K562 (cell line): Measurements from ENCODE around the gene STK32C. TPM values are rescaled to one million over a fixed set of nuclear protein-coding genes. Genes with fewer than 3 reads are reported as not detected.
A peak's percentile ranks its signal among the peaks of the same experiment; 100 is the strongest.

Source experiments
- ATAC-seq: fragments of 200-7000 bp; cut with Tn5 transposase; 3 replicates; pipeline ENCODE4 v1.9.1; 2020; ENCODE audit warnings: moderate library complexity
- BruUV-seq: library from RNA; stranded (reverse); fragments of 400-500 nt; replicated peaks from 2 replicates; lab custom pipeline; 2021; lab: Mats Ljungman, UMichigan
- CTCF ChIA-PET: fragments of 300-600 bp; formaldehyde crosslinking; extraction: SDS; loops from one replicate; lab custom pipeline; 2021; ENCODE audit warnings: low intra/inter-chr PET ratio; lab: Yijun Ruan, JAX
- POLR2A ChIA-PET: fragments of 300-600, 350-650 bp; sonication (Branson Sonifier 250); formaldehyde crosslinking; extraction: SDS; loops from one replicate; lab custom pipeline; 2021; ENCODE audit warnings: antibody characterized with exemption, inconsistent platforms; lab: Yijun Ruan, JAX
- DNase-seq, 4 experiments: peaks; one replicate each; pipeline versions ENCODE4 v3.0.0 to v3.0.0-alpha.2; 2011 to 2018; ENCODE audit warnings: low spot score in 3 of 4, mixed read lengths in 3 of 4; ENCODE audit errors: extremely low read depth in 1 of 4
- FAIRE-seq: peaks from 2 replicates; lab custom pipeline; 2011; peaks lifted over from hg19 to GRCh38; lab: Jason Lieb, UNC
- H2AFZ ChIP-seq: 2 replicates; pipeline ENCODE4 v1.6.0; 2011; ENCODE audit warnings: low read depth, low read length, control low read depth, inconsistent platforms
- H3K27ac ChIP-seq: fragments of 200-600 bp; 3 replicates; pipeline ENCODE4 v1.8.0; 2011; ENCODE audit warnings: low read depth, mild to moderate bottlenecking, control low read depth, inconsistent platforms, low read length, moderate library complexity, mixed read lengths; ENCODE audit errors: extremely low read depth
- H3K27me3 ChIP-seq, 2 experiments: fragments of 300-600 bp in 1 of 2; 2 replicates in 1 of 2; 3 replicates in 1 of 2; pipeline versions ENCODE4 v1.6.0 to v1.8.0; 2011; ENCODE audit warnings: inconsistent platforms in 2 of 2, low read length in 2 of 2, mild to moderate bottlenecking in 1 of 2, mixed read lengths in 1 of 2, moderate library complexity in 1 of 2; ENCODE audit not compliant: control insufficient read depth in 2 of 2, insufficient read depth in 2 of 2
- H3K36me3 ChIP-seq: fragments of 300-600 bp; 3 replicates; pipeline ENCODE4 v1.8.0; 2011; ENCODE audit warnings: mild to moderate bottlenecking, low read length, inconsistent platforms; ENCODE audit not compliant: control insufficient read depth, insufficient read depth
- H3K4me1 ChIP-seq, 2 experiments: fragments of 200-600 bp in 1 of 2; replicated peaks in 1 of 2; 2 replicates in 1 of 2; 3 replicates in 1 of 2; pipeline versions ENCODE4 v1.5.1 to v1.8.0; 2011; ENCODE audit warnings: inconsistent platforms in 2 of 2, low read length in 2 of 2, mild to moderate bottlenecking in 1 of 2, mixed read lengths in 1 of 2, moderate library complexity in 1 of 2; ENCODE audit not compliant: control insufficient read depth in 2 of 2, insufficient read depth in 2 of 2
- H3K4me2 ChIP-seq: 2 replicates; pipeline ENCODE4 v1.6.1; 2011; ENCODE audit warnings: low read length, control low read depth, inconsistent platforms, mixed read lengths; ENCODE audit not compliant: insufficient read depth
- H3K4me3 ChIP-seq: fragments of 200-600 bp; sonication (generic), shearing (Covaris generic); 2 replicates; pipeline ENCODE4 v1.5.1; 2016; ENCODE audit warnings: control low read depth, inconsistent platforms
- H3K79me2 ChIP-seq: fragments of 200-600 bp; 3 replicates; pipeline ENCODE4 v1.8.0; 2011; ENCODE audit warnings: low read length, inconsistent platforms; ENCODE audit not compliant: control insufficient read depth, insufficient read depth
- H3K9ac ChIP-seq, 2 experiments: 2 replicates each; pipeline versions ENCODE4 v1.6.0 to v1.6.1; 2011; ENCODE audit warnings: low read depth in 2 of 2, low read length in 2 of 2, control low read depth in 1 of 2, inconsistent platforms in 1 of 2, mild to moderate bottlenecking in 1 of 2, mixed read lengths in 1 of 2; ENCODE audit not compliant: insufficient read depth in 1 of 2
- H3K9me1 ChIP-seq: one replicate; pipeline ENCODE4 v1.6.0; 2011; ENCODE audit warnings: inconsistent platforms, mild to moderate bottlenecking, low read length, moderate library complexity; ENCODE audit not compliant: control insufficient read depth, insufficient read depth
- H3K9me3 ChIP-seq: replicated peaks from 2 replicates; pipeline ENCODE4 v1.5.1; 2011; ENCODE audit warnings: low read depth, low read length, inconsistent platforms; ENCODE audit not compliant: control insufficient read depth, insufficient read depth
- H4K20me1 ChIP-seq: replicated peaks from 2 replicates; pipeline ENCODE4 v1.6.1; 2011; ENCODE audit warnings: low read length, inconsistent platforms, mixed read lengths; ENCODE audit not compliant: control insufficient read depth, insufficient read depth
- CREB1 ChIP-seq, 2 experiments: sonication (generic) in 1 of 2; formaldehyde crosslinking in 1 of 2; IDR thresholded peaks; 2 replicates each; pipeline versions ENCODE4 v1.6.1 to v1.8.0; 2012 to 2022; ENCODE audit warnings: inconsistent platforms in 1 of 2, mild to moderate bottlenecking in 1 of 2, missing genetic modification reagents in 1 of 2, moderate library complexity in 1 of 2
- CREM ChIP-seq: IDR thresholded peaks from 2 replicates; pipeline ENCODE4 v1.6.1; 2014; ENCODE audit warnings: antibody characterized with exemption, low read depth
- EHMT2 ChIP-seq: fragments of 450-650 bp; IDR thresholded peaks from 2 replicates; pipeline ENCODE4 v1.6.1; 2018; ENCODE audit warnings: antibody characterized with exemption
- ILK ChIP-seq: fragments of 450-650 bp; IDR thresholded peaks from 2 replicates; pipeline ENCODE4 v1.6.1; 2016; ENCODE audit warnings: missing genetic modification characterization, low read depth, mild to moderate bottlenecking, missing compliant biosample characterization, moderate library complexity, borderline replicate concordance
- KAT8 ChIP-seq: fragments of 450-650 bp; IDR thresholded peaks from 2 replicates; pipeline ENCODE4 v1.6.1; 2016; ENCODE audit warnings: low read depth, mild to moderate bottlenecking
- KDM2B ChIP-seq: fragments of 250-450 bp; sonication (Bioruptor Pico); IDR thresholded peaks from 2 replicates; pipeline ENCODE4 v1.8.0; 2021; ENCODE audit warnings: mild to moderate bottlenecking, moderate library complexity
- KLF1 ChIP-seq: fragments of 450-650 bp; IDR thresholded peaks from 2 replicates; pipeline ENCODE4 v1.6.1; 2016; ENCODE audit warnings: missing genetic modification characterization, missing compliant biosample characterization
- POLR2H ChIP-seq: IDR thresholded peaks from 2 replicates; pipeline ENCODE4 v1.6.1; 2016; ENCODE audit warnings: missing genetic modification characterization, low read depth, mild to moderate bottlenecking, control low read depth, missing compliant biosample characterization, moderate library complexity
- SAFB ChIP-seq: fragments of 200-400 bp; formaldehyde crosslinking; IDR thresholded peaks from 2 replicates; pipeline ENCODE4 v1.6.1; 2017; ENCODE audit warnings: low read depth, low read length, borderline replicate concordance
- SAP30 ChIP-seq: fragments of 200-600 bp; sonication (generic); IDR thresholded peaks from 2 replicates; pipeline ENCODE4 v1.6.1; 2012; ENCODE audit warnings: borderline replicate concordance, low read depth, mild to moderate bottlenecking, moderate library complexity, low read length, control low read depth, inconsistent platforms; ENCODE audit not compliant: insufficient read depth, poor library complexity, severe bottlenecking
- SOX6 ChIP-seq: fragments of 450-650 bp; IDR thresholded peaks from 2 replicates; pipeline ENCODE4 v1.6.1; 2014; ENCODE audit warnings: mild to moderate bottlenecking
- XRCC3 ChIP-seq: fragments of 450-650 bp; IDR thresholded peaks from 2 replicates; pipeline ENCODE4 v1.6.1; 2017; ENCODE audit warnings: mild to moderate bottlenecking, moderate library complexity
- ZNF124 ChIP-seq: sonication (generic); formaldehyde crosslinking; IDR thresholded peaks from 2 replicates; pipeline ENCODE4 v1.8.1; 2022; ENCODE audit warnings: missing genetic modification reagents
- ZNF277 ChIP-seq: fragments of 250-450 bp; sonication (Bioruptor Pico); IDR thresholded peaks from 2 replicates; pipeline ENCODE4 v1.8.0; 2022; ENCODE audit warnings: inconsistent platforms, mild to moderate bottlenecking, moderate library complexity, borderline replicate concordance
- ZNF449 ChIP-seq: fragments of 250-450 bp; sonication (Bioruptor Pico); IDR thresholded peaks from 2 replicates; pipeline ENCODE4 v1.8.0; 2022; ENCODE audit warnings: moderate library complexity, mild to moderate bottlenecking, inconsistent platforms
- ZNF639 ChIP-seq, 2 experiments: fragments of 200-800 bp in 1 of 2; sonication (Bioruptor generic) in 1 of 2; sonication (generic) in 1 of 2; formaldehyde crosslinking in 1 of 2; IDR thresholded peaks in 1 of 2; conservative IDR thresholded peaks in 1 of 2; 2 replicates each; pipeline versions ENCODE4 v1.5.0 to v1.6.1; 2016 to 2020; ENCODE audit warnings: missing compliant biosample characterization in 1 of 2, missing genetic modification characterization in 1 of 2, missing genetic modification reagents in 1 of 2
- ZZZ3 ChIP-seq: fragments of 450-650 bp; IDR thresholded peaks from 2 replicates; pipeline ENCODE4 v1.6.1; 2016; ENCODE audit warnings: antibody characterized with exemption, mild to moderate bottlenecking, moderate library complexity
- WGBS: fragments of 100-300 bp; shearing (Covaris generic); methylation state at CpG from one replicate; pipeline ENCODE4 v1.1.6; 2016; ENCODE audit warnings: low coverage, mixed read lengths; ENCODE audit not compliant: insufficient coverage; ENCODE audit errors: missing lambda C conversion rate; 5-methylcytosine and 5-hydroxymethylcytosine counted together
- in situ Hi-C: fragments of 300-500 bp; cut with MboI; formaldehyde crosslinking; loops from 4 replicates; pipeline ENCODE4 v1.15.0; 2018; ENCODE audit warnings: inconsistent platforms, mixed read lengths
- intact Hi-C: fragments of 100-400 bp; cut with micrococcal nuclease; formaldehyde crosslinking; loops from 2 replicates; pipeline ENCODE4 v1.14.2; 2022
- polyA plus RNA-seq, 8 experiments: library from polyadenylated mRNA; depleted of rRNA in 4 of 8; stranded (reverse) in 5 of 8; unstranded in 3 of 8; fragments of >200 nt; fragmentation: Nextera tagmentation in 2 of 8; fragmentation: Illumina TruSeq in 1 of 8; extraction: Ambion mirVana in 2 of 8; extraction: Trizol in 1 of 8; gene quantifications; 2 replicates each; pipeline versions ENCODE4 v1.2.1 to v1.2.3, GENCODE V29; 2011 to 2014; ENCODE audit warnings: inconsistent platforms in 1 of 8, missing spikeins in 1 of 8
- total RNA-seq, 7 experiments: library from RNA; depleted of rRNA in 6 of 7; stranded (reverse); fragments of >200 nt in 6 of 7; fragmentation: Illumina TruSeq in 2 of 7; extraction: Trizol in 2 of 7; gene quantifications; 2 replicates each; pipeline versions ENCODE4 v1.2.1 to v1.2.3, GENCODE V29; 2011 to 2021; ENCODE audit warnings: low replicate concordance in 1 of 7

The STK32C gene
- total and polyA plus RNA-seq, 9 of the 15 experiments (the other 6 are each of a cell fraction or from before 2014, with no cell fraction given), result 1.5 to 20.9 (median 6.5) TPM

- H3K4me1 ChIP-seq, result peaks cover 15 to 28% of the 10 kb centered on the region in 2 experiments; a peak in 4 of 5 replicates
- BruUV-seq, result no TSS peak
- WGBS, result 16% methylated on average over 10 of the region's 14 CpGs
- H3K9me1 ChIP-seq, result no peaks in the 10 kb centered on the region
- no peaks in the 10 kb centered on the region for H4K20me1 ChIP-seq
- H3K27ac ChIP-seq, result peak overlapping the region; percentile 64
- ChIA-PET CTCF (no interaction called here), POLR2A (no interaction called here)
- peak overlapping the region; percentile 40 for H3K4me2 ChIP-seq
- H3K4me3 ChIP-seq, result no peak overlapping the region
- no peaks in the 10 kb centered on the region for H3K36me3 ChIP-seq
- H3K9ac ChIP-seq, result peak overlapping the region in 1 of 2 experiments; percentile 7; a peak in 1 of 4 replicates
- H3K79me2 ChIP-seq, result peaks cover 13% of the 10 kb centered on the region
- FAIRE-seq (peak; percentile 97), DNase-seq (peak; percentile 61 to 87 (median 71)), ATAC-seq (peak; percentile 88)
- H3K9me3 ChIP-seq, result no peaks in the 10 kb centered on the region
- in situ Hi-C loops (no loop called here), intact Hi-C loops (no loop called here)
- no peaks in the 10 kb centered on the region for H3K27me3 ChIP-seq
- peak overlapping the region; percentile 74 for H2AFZ ChIP-seq
- no peak for TF ChIP-seq KDM2B (CRISPR knock-in tag)
- TF ChIP-seq CREM, result peak; percentile 27; the same call in 1 of the 2 replicates
- TF ChIP-seq SOX6, result peak; percentile 41; the same call in 1 of the 2 replicates
- TF ChIP-seq POLR2H (tag), result no peak
- no peak for TF ChIP-seq XRCC3
- TF ChIP-seq SAFB, result no peak
- no peak for TF ChIP-seq CREB1 (IDR thresholded peaks at IDR 0.05)
- TF ChIP-seq CREB1 (CRISPR knock-in tag; IDR thresholded peaks at IDR 0.05), result no peak
- TF ChIP-seq KAT8, result no peak
- TF ChIP-seq ZNF449 (CRISPR knock-in tag), result no peak
- peak in 1 of 2 experiments; percentile 48; a peak in 1 of 4 replicates for TF ChIP-seq ZNF639 (CRISPR knock-in tag; conservative IDR thresholded peaks at IDR 0.05 in 1 of 2, IDR thresholded peaks at IDR 0.05 in 1 of 2)
- TF ChIP-seq KLF1 (tag), result no peak
- no peak for TF ChIP-seq ZZZ3
- no peak; the same call in 1 of the 2 replicates for TF ChIP-seq EHMT2
- TF ChIP-seq ILK, result no peak
- TF ChIP-seq ZNF277 (CRISPR knock-in tag), result no peak
- no peak for TF ChIP-seq SAP30
- TF ChIP-seq ZNF124 (CRISPR knock-in tag), result no peak
Measured at GRCh38 chr10:132335189-132336063, 27.7 kb upstream of the STK32C start.
